Bone marrow (tissue), 2 donors: ENCODE data around the gene DNAH6.
A peak's percentile ranks its signal among the peaks of the same experiment; 100 is the strongest.
"Not testable (repeated sequence)": the region's sequence is repeated elsewhere in the genome, so short reads cannot be mapped to it uniquely, and the experiment has no call there.

Experiments
- DNase-seq, 2 donors: peaks; one replicate each; lab custom pipeline; 2025; lab: John Stamatoyannopoulos, UW

DNAH6 gene

GRCh38 chr2:84839851-84840250 is 323.6 kb downstream of the DNAH6 start:
- DNase-seq: no peak

- no peak for DNase-seq
These were observed 324.0 kb downstream of the DNAH6 start for GRCh38 chr2:84840306-84840705.

GRCh38 chr2:84841577-84841976 is 325.3 kb downstream of the DNAH6 start:
- no peak for DNase-seq

- DNase-seq: no peak
These were observed 327.8 kb downstream of the DNAH6 start for GRCh38 chr2:84844141-84844540.

- peak in 1 of 2 donors; percentile 29 for DNase-seq
These were observed 329.9 kb downstream of the DNAH6 start for GRCh38 chr2:84846041-84846663.

- no peak for DNase-seq
These were observed 330.4 kb downstream of the DNAH6 start for GRCh38 chr2:84846741-84847142.

GRCh38 chr2:84847326-84848050 is 331.2 kb downstream of the DNAH6 start:
- no peak for DNase-seq

GRCh38 chr2:84849271-84849952 is 333.1 kb downstream of the DNAH6 start:
- DNase-seq: no peak

- DNase-seq: no peak
These were observed 334.2 kb downstream of the DNAH6 start for GRCh38 chr2:84850471-84850870.

- no peak for DNase-seq
These were observed 335.6 kb downstream of the DNAH6 start for GRCh38 chr2:84851876-84852275.

- DNase-seq: no peak
These were observed 338.6 kb downstream of the DNAH6 start for GRCh38 chr2:84854850-84855249.

- no peak for DNase-seq
These were observed 339.4 kb downstream of the DNAH6 start for GRCh38 chr2:84855731-84856130.

GRCh38 chr2:84856787-84857186 is 340.5 kb downstream of the DNAH6 start:
- no peak for DNase-seq

- DNase-seq: no peak
These were observed 341.3 kb downstream of the DNAH6 start for GRCh38 chr2:84857566-84857965.

GRCh38 chr2:84858123-84858522 is 341.8 kb downstream of the DNAH6 start:
- DNase-seq: no peak

GRCh38 chr2:84858937-84859336 is 342.6 kb downstream of the DNAH6 start:
- DNase-seq: no peak

- no peak for DNase-seq
These were observed 345.2 kb downstream of the DNAH6 start for GRCh38 chr2:84861539-84861938.

GRCh38 chr2:84862006-84862405 is 345.7 kb downstream of the DNAH6 start:
- no peak for DNase-seq

GRCh38 chr2:84865181-84865783 is 349.0 kb downstream of the DNAH6 start:
- peak in 1 of 2 donors; percentile 12 for DNase-seq

GRCh38 chr2:84866122-84866521 is 349.8 kb downstream of the DNAH6 start:
- no peak for DNase-seq

GRCh38 chr2:84868327-84868726 is 352.0 kb downstream of the DNAH6 start:
- DNase-seq: not testable (repeated sequence)
